ENCODE measurements around the gene CADM2.

DNA sequence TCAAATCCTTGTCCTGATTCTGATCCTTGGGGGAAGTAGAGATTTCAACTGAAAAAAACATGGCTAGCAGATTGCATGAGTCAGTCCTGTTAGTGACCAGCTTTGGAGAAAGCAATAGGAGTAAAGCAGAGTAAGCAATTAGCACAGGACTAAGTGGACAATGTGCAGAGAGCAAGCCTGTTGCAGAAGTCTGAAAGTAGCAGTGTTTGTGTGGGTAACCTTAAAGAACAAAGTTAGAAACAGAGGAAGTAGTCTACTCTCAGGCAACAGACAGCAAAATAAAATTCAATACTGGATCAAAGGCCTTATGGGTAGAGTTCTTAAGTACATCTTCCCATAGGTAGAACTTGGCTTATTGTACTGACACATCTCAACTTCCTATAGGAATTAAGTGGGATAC is 916.8 kb downstream of the CADM2 start:
- TF ChIP-seq EZH2 (IDR thresholded peaks at IDR 0.05; ENCODE audit: borderline replicate concordance, low read depth, low read length, severe bottlenecking) = no peak
- TF ChIP-seq POLR2AphosphoS5 (IDR thresholded peaks at IDR 0.05; ENCODE audit: insufficient read depth, low read depth, low read length) = no peak
